Erythroblast (primary cell): Measurements from ENCODE around the gene COA8.

ENCODE experiments used
- GATA1 ChIP-seq: IDR thresholded peaks from 2 replicates; pipeline ENCODE4 v1.6.1; 2011; ENCODE audit warnings: low read depth, mild to moderate bottlenecking, control low read depth, low read length, moderate library complexity
- POLR2A ChIP-seq: IDR thresholded peaks from 2 replicates; pipeline ENCODE4 v1.6.1; 2011; ENCODE audit warnings: mild to moderate bottlenecking, low read length

GRCh38 chr14:103540821-103541708, 21.7 kb upstream of the COA8 start:
- TF ChIP-seq POLR2A (no peak), GATA1 (no peak)
